GM19025 (cell line): ENCODE measurements around the gene RPL4.
"Not testable (repeated sequence)": the region's sequence is repeated elsewhere in the genome, so short reads cannot be mapped to it uniquely, and the experiment has no call there.

Experiments used
- ATAC-seq: cut with Tn5 transposase; IDR thresholded peaks from one replicate; pipeline ENCODE4 v1.9.1; 2021; ENCODE audit warnings: mild to moderate bottlenecking, low read depth, moderate library complexity; ENCODE audit not compliant: unreplicated experiment

The RPL4 gene

GRCh38 chr15:66461294-66461693 lies 43.4 kb downstream of the RPL4 start:
- ATAC-seq, result not testable (repeated sequence)

- no peak for ATAC-seq
Measured at GRCh38 chr15:66459818-66460615, 44.6 kb downstream of the RPL4 start.

DNA sequence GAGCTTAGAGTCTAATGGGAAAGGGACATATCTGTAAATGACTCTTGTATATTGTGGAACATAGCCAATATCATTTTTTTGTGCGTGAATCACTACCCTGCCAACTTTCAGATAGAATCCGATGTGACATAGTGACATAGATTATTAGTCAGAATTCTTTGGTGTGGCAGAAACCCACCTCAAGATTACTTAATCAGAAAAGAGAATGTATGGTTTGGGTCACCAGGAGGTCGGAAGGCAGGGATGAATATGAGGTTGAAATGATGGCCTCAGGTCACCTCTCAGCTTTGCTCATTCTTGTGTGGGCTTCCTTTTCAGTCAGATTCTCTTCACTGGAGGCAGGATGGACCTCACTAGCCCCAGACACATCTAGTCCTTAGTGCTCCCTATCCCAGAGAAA lies 48.4 kb downstream of the RPL4 start:
- ATAC-seq, result no peak

DNA sequence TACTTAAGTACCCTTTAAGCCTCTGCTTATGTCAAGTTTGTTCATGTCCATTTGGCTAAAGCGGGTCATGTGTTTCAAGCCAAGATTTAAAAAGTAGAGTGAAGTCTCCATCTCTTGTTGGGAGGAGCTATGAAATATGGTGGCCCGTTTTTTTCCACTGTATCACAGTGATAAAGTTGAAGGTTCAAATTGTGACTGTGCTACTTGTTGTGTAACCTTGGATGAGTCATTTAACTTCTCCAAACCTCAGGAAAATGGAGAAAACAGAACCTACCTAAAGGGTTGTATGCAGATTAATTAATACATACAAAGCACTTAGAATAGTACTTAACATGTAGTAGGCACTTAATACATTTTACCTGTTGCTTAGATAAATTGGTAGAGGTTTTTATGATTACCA lies 50.5 kb downstream of the RPL4 start:
- no peak for ATAC-seq

- ATAC-seq, result no peak
Measured at GRCh38 chr15:66452971-66453580, 51.6 kb downstream of the RPL4 start.

GRCh38 chr15:66452420-66452819 lies 52.2 kb downstream of the RPL4 start:
- ATAC-seq, result no peak
